Testis (tissue), 3 donors: ENCODE results near the gene PIM2. TPM values are rescaled to one million over a fixed set of nuclear protein-coding genes. Genes with fewer than 3 reads are reported as not detected.

Experiments
- DNase-seq: peaks from one replicate; pipeline ENCODE4 v3.0.0-alpha.2; 2019
- H3K27ac ChIP-seq, 2 donors: fragments of 200-600 bp; sonication (generic); one replicate each; pipeline ENCODE4 v1.5.1; 2019
- H3K27me3 ChIP-seq: fragments of 200-600 bp; sonication (generic); one replicate; pipeline ENCODE4 v1.5.1; 2019
- H3K36me3 ChIP-seq: fragments of 200-600 bp; sonication (generic); one replicate; pipeline ENCODE4 v1.5.1; 2017; ENCODE audit warnings: low read depth; ENCODE audit errors: missing control alignments
- H3K4me1 ChIP-seq: fragments of 200-600 bp; sonication (generic); one replicate; pipeline ENCODE4 v1.5.1; 2019
- H3K4me3 ChIP-seq, 2 donors: fragments of 200-600 bp; sonication (generic); one replicate each; pipeline ENCODE4 v1.5.1; 2017 to 2019
- H3K9me3 ChIP-seq: fragments of 200-600 bp; sonication (generic); one replicate; pipeline ENCODE4 v1.5.1; 2017
- CTCF ChIP-seq, 3 experiments: fragments of 450-650 bp in 2 of 3; fragments of 200-600 bp in 1 of 3; sonication (generic) in 1 of 3; IDR thresholded peaks; one replicate each; pipeline ENCODE4 v1.5.1; 2016 to 2019; ENCODE audit warnings: antibody characterized with exemption in 3 of 3, mild to moderate bottlenecking in 2 of 3, moderate library complexity in 1 of 3
- POLR2A ChIP-seq: fragments of 450-650 bp; IDR thresholded peaks from one replicate; pipeline ENCODE4 v1.6.1; 2017; ENCODE audit warnings: antibody characterized with exemption, mild to moderate bottlenecking, moderate library complexity
- WGBS, 2 donors: methylation state at CpG; one replicate each; pipeline ENCODE4 v1.1.5; 2018; 5-methylcytosine and 5-hydroxymethylcytosine counted together
- intact Hi-C: fragments of 100-400 bp; cut with DNase I; formaldehyde crosslinking; loops from one replicate; pipeline ENCODE4 v1.15.1; 2023; ENCODE audit warnings: low total_unique reads
- polyA plus RNA-seq: library from polyadenylated mRNA; stranded (reverse); fragments of 350-450 nt; fragmentation: Illumina TruSeq; extraction: RNeasy Lipid Tissue Mini Kit (QIAGEN cat#74804); gene quantifications from one replicate; pipeline ENCODE4 v1.2.3, GENCODE V29; 2014; ENCODE audit warnings: low read depth, low replicate concordance; ENCODE audit not compliant: insufficient read depth
- total RNA-seq, 2 donors: library from RNA; depleted of rRNA; stranded (reverse); fragments of >200 nt; gene quantifications; one replicate each; pipeline ENCODE4 v1.2.3, GENCODE V29; 2016

Gene PIM2
- total and polyA plus RNA-seq, 3 donors from 2014 or later, result 20.6 to 23.0 (median 21.5) TPM

GRCh38 chrX:48940404-48940955 is 21.7 kb upstream of the PIM2 start:
- Histone ChIP-seq H3K27me3 (no peaks in the 10 kb centered on the region), H3K4me1 (no peaks in the 10 kb centered on the region), H3K27ac (no peak overlapping the region), H3K9me3 (no peaks in the 10 kb centered on the region), H3K4me3 (no peak overlapping the region), H3K36me3 (no peaks in the 10 kb centered on the region)
- 64% methylated on average over 2 of the region's 2 CpGs; no CpG with 5 or more reads in 1 of the 2 donors for WGBS, 2 donors
- intact Hi-C loops, result no loop called here
- TF ChIP-seq CTCF (IDR thresholded peaks at IDR 0.05) (no peak), POLR2A (no peak)
- no peak for DNase-seq

DNA sequence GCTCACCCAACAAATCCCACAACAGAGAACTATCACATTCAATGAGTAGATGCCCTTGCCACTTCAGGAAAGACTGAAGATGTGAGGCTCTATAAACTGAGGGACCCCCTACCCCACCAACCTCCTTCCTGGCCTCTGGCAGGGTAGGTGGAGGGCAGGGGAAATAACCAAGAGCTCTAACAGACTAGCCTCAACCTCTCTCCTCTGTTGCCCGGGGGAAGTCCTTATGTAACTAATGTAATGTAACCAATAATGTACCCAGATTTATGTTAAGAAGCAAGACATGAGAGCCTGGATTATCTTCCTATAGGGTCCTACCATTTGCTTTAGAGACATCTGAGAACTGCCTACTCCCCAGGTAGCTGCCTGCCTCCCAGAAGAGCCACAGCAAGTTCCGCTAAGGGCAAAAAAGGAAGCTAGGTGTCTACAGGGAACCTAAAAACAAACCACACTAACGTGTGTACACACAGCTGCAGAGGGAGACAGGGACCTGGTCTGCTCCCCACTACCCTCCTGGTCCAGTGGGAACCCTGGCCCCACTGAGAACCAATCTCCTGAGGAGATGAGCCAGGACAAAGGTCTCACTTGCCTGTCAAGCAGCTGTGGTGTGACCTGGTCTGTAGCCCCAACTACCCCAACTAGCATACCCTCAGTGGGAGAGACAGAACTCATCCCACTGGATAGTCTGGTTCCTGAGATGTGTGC is 20.9 kb upstream of the PIM2 start:
- no peak for DNase-seq
- intact Hi-C loops, result no loop called here
- 85 to 100% methylated on average over 3 of the region's 3 CpGs for WGBS, 2 donors
- Histone ChIP-seq H3K27me3 (no peaks in the 10 kb centered on the region), H3K27ac (no peak overlapping the region), H3K9me3 (no peaks in the 10 kb centered on the region), H3K4me1 (no peaks in the 10 kb centered on the region), H3K4me3 (no peak overlapping the region), H3K36me3 (no peaks in the 10 kb centered on the region)
- no peak for TF ChIP-seq POLR2A
- TF ChIP-seq CTCF (IDR thresholded peaks at IDR 0.05), result no peak

GRCh38 chrX:48938721-48939425 is 20.0 kb upstream of the PIM2 start:
- intact Hi-C loops, result no loop called here
- 75% methylated on average over 1 of the region's 1 CpG; no CpG with 5 or more reads in 1 of the 2 donors for WGBS, 2 donors

GRCh38 chrX:48937054-48937907 is 18.5 kb upstream of the PIM2 start:
- WGBS, 2 donors, result 48 to 56% methylated on average over 2 to 5 of the region's 9 CpGs
- no peaks in the 10 kb centered on the region for H3K9me3 ChIP-seq
- H3K27me3 ChIP-seq, result no peaks in the 10 kb centered on the region
- TF ChIP-seq POLR2A (no peak), CTCF (IDR thresholded peaks at IDR 0.05) (no peak)
- H3K4me3 ChIP-seq, result no peak overlapping the region
- H3K27ac ChIP-seq, result no peak overlapping the region
- DNase-seq, result peak; percentile 32
- no peaks in the 10 kb centered on the region for H3K36me3 ChIP-seq
- intact Hi-C loops, result no loop called here
- H3K4me1 ChIP-seq, result no peaks in the 10 kb centered on the region

More at GRCh38 chrX:48938721-48939425, 20.0 kb upstream of the PIM2 start:
- Histone ChIP-seq H3K27ac (no peak overlapping the region), H3K4me3 (no peak overlapping the region), H3K4me1 (no peaks in the 10 kb centered on the region), H3K36me3 (no peaks in the 10 kb centered on the region), H3K27me3 (no peaks in the 10 kb centered on the region), H3K9me3 (no peaks in the 10 kb centered on the region)
- no peak for DNase-seq
- TF ChIP-seq POLR2A (no peak), CTCF (IDR thresholded peaks at IDR 0.05) (no peak)
